ENCODE results near the gene NUMB.

NUMB gene

DNA sequence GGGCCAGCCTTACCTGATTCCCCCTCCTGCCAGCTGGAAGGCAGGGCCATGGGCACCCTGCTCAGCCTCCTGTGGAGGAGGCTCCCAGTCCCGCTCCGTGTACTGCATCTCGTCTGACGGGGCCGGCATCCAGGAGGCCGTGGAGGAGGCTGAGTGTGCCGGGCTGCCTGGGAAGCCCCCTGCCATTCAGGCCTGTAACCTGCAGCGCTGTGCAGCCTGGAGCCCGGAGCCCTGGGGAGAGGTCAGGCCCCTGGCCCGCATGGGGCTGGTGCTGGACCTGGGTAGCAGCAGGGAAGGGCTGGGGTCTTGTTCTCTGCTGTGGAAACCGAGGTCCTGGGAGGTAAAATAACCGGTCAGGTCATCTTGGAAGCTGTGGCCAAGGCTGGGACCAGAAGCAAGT, 204.6 kb downstream of the NUMB start:
- H3K4me3 ChIP-seq (ENCODE audit: low read length), result no peak overlapping the region
- no peak for DNase-seq (ENCODE audit: low read depth)
- TF ChIP-seq, protein P1, sequence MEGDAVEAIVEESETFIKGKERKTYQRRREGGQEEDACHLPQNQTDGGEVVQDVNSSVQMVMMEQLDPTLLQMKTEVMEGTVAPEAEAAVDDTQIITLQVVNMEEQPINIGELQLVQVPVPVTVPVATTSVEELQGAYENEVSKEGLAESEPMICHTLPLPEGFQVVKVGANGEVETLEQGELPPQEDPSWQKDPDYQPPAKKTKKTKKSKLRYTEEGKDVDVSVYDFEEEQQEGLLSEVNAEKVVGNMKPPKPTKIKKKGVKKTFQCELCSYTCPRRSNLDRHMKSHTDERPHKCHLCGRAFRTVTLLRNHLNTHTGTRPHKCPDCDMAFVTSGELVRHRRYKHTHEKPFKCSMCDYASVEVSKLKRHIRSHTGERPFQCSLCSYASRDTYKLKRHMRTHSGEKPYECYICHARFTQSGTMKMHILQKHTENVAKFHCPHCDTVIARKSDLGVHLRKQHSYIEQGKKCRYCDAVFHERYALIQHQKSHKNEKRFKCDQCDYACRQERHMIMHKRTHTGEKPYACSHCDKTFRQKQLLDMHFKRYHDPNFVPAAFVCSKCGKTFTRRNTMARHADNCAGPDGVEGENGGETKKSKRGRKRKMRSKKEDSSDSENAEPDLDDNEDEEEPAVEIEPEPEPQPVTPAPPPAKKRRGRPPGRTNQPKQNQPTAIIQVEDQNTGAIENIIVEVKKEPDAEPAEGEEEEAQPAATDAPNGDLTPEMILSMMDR (conservative IDR thresholded peaks at IDR 0.05; ENCODE audit: low read length), result no peak

DNA sequence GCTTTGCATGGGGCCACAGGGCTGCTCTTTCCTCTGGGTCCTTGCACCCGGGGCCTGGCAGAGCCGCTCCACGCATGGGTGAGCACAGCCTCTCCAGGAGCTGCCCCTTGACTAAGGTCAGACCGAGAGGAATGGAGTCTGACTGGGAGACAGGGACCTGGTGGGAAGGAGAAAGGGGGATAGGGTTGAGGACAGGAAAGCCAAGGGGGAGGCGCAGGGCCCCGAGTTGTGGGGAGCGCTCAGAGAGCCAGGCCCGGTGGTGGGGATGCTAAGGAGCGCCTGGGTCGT, 205.1 kb downstream of the NUMB start:
- TF ChIP-seq, protein P1 (conservative IDR thresholded peaks at IDR 0.05; ENCODE audit: low read length), result no peak
- no peak for DNase-seq (ENCODE audit: low read depth)
- H3K4me3 ChIP-seq (ENCODE audit: low read length), result no peak overlapping the region

DNA sequence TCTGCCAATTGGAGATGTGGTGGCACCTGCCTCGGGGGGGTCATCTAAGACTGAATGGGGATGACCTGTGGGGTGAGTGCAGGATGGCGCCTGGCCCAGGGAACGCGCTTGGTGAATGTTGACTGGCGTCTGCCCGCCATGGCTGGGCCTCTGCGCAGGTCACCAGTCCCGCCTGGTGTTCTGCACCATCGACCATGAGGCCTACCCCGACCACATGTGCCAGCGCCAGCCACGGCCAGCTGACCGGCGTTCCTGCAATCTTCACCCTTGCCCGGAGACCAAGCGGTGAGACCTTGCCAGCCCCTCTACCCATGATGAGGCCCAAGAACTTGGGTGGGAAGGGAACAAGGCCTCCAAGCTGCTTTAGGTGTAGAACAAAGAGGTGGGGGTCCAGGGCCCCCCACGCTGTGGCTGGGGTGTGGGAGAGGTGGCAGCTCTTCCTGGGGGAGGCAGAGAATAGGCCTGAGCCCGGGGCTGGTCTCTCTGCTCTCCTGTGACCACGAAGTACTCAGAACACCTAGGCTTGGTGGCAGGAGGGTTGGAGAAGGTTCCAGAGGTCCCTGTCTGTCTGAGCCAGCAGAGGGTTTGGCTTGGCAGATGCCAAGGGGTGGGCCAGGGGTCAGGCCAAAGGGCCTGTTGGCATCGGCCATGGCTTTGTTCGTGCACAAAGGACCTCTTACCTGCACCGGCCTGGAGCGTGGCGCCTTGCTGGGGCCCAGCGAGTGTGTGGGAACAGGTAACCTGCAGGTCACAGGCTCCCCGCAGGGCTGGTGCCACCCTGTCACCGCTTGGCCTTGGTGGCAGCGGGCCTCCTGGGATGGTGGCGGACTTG, 205.6 kb downstream of the NUMB start:
- H3K4me3 ChIP-seq (ENCODE audit: low read length), result no peak overlapping the region
- TF ChIP-seq, protein P1 (conservative IDR thresholded peaks at IDR 0.05; ENCODE audit: low read length), result no peak
- no peak for DNase-seq (ENCODE audit: low read depth)

DNA sequence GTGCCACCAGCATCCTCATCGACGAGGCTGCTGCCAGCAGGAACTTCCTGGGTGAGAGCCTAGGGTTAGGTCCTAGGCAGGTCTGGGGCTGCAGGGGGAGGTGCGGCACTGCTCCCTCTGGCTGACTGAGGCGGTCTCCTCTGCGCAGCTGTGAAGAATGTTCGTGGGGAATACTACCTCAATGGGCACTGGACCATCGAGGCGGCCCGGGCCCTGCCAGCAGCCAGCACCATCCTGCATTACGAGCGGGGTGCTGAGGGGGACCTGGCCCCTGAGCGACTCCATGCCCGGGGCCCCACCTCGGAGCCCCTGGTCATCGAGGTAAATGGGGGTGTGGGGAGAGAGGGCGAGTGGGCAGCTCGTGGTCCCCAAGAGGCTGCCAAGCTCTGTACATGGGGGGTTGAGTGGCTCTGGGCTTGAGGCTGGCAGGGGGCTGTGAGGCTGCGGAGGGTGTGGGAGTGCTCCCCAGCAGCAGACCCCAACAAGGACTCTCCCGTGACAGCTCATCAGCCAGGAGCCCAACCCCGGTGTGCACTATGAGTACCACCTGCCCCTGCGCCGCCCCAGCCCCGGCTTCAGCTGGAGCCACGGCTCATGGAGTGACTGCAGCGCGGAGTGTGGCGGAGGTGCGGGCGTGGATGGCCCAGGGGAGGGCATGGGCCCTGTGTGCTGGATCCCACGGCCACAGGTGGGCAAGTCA, 206.7 kb downstream of the NUMB start:
- DNase-seq (ENCODE audit: low read depth), result no peak
- no peak overlapping the region for H3K4me3 ChIP-seq (ENCODE audit: low read length)
- TF ChIP-seq, protein P1 (conservative IDR thresholded peaks at IDR 0.05; ENCODE audit: low read length), result no peak

DNA sequence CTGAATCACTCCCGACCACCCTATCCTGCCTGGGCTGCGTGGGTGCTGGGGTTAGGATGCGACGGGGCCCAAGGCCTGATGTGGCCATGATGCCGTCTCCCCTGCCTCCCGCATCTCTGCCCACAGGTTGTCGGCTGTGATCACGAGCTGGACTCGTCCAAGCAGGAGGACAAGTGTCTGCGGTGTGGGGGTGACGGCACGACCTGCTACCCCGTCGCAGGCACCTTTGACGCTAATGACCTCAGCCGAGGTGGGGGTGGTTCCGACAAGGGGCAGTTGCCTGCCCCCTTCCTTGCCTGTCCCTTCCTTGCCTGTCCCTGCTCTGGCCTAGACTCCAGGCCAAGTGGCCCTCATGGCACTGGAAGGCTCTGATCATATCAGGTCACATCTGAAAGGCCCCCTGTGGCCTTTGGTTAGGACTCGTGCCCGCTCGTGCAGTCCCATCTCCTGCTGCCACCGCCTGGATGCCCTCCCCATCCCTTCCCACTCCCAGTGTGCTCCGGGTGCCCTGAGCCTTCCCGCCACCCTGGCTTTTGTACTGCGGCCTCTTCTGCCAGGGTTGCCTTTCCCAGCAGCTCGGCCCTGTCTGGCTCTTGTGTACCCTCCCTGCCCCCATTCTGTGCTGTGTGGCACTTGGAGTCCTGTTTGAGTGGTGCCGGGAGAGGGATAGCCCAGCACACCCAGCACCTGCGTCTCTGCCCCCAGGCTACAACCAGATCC, 207.4 kb downstream of the NUMB start:
- no peak for DNase-seq (ENCODE audit: low read depth)
- H3K4me3 ChIP-seq (ENCODE audit: low read length), result no peak overlapping the region
- TF ChIP-seq, protein P1 (conservative IDR thresholded peaks at IDR 0.05; ENCODE audit: low read length), result no peak

DNA sequence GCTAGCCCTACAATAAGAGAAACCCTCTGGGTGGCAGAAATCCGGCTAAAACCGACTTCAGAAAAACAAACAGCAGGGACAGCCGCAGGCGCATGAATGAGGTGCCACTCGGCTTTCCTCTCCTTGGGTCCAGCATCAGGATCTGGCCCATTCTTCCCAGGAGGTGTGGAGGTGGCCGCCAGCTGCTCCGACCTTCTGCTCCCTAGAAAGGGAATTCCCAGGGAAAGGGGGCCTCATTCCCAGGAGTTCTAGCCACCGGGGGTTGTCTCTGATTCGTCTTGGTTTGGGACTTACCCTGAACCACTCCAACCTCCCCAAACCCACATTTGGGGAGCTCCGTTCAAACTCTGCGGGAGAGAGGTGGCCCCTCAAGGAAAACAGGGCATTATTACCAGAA, 208.0 kb downstream of the NUMB start:
- TF ChIP-seq, protein P1 (conservative IDR thresholded peaks at IDR 0.05; ENCODE audit: low read length), result no peak
- no peak for DNase-seq (ENCODE audit: low read depth)
- no peak overlapping the region for H3K4me3 ChIP-seq (ENCODE audit: low read length)

Data from AG10803 (cell line).